Right atrium auricular region (tissue), 2 donors: ENCODE results near the gene IFNA10. TPM values are rescaled to one million over a fixed set of nuclear protein-coding genes. Genes with fewer than 3 reads are reported as not detected.
"Not testable (repeated sequence)": the region's sequence is repeated elsewhere in the genome, so short reads cannot be mapped to it uniquely, and the experiment has no call there.

Experiments used
- DNase-seq: peaks from one replicate; pipeline ENCODE4 v3.0.0-alpha.2; 2019; ENCODE audit warnings: low spot score
- H3K27ac ChIP-seq, 2 donors: fragments of 200-600 bp; sonication (generic); 1 replicate in 1 of 2; 2 replicates in 1 of 2; pipeline ENCODE4 v1.5.1; 2016 to 2019
- H3K27me3 ChIP-seq, 2 donors: fragments of 200-600 bp; sonication (generic); one replicate each; pipeline versions ENCODE4 v1.5.1 to v1.6.0; 2017 to 2019
- H3K36me3 ChIP-seq: fragments of 200-600 bp; sonication (generic); one replicate; pipeline ENCODE4 v1.5.1; 2016
- H3K4me1 ChIP-seq, 2 donors: fragments of 200-600 bp; sonication (generic); one replicate each; pipeline versions ENCODE4 v1.5.1 to v1.6.0; 2017 to 2019
- H3K4me3 ChIP-seq, 2 donors: fragments of 200-600 bp; sonication (generic); 1 replicate in 1 of 2; 2 replicates in 1 of 2; pipeline ENCODE4 v1.5.1; 2017 to 2019; ENCODE audit warnings: mild to moderate bottlenecking in 1 of 2, moderate library complexity in 1 of 2
- H3K9me3 ChIP-seq, 2 donors: fragments of 200-600 bp; sonication (generic); one replicate each; pipeline ENCODE4 v1.5.1; 2019
- CTCF ChIP-seq, 2 donors: fragments of 200-600 bp; sonication (generic); IDR thresholded peaks; one replicate each; pipeline ENCODE4 v1.5.1; 2019; ENCODE audit warnings: antibody characterized with exemption in 2 of 2
- total RNA-seq, 2 donors: library from RNA; depleted of rRNA; stranded (reverse); fragments of >200 nt; gene quantifications; one replicate each; pipeline ENCODE4 v1.1.0, GENCODE V29; 2016

Gene IFNA10
- total RNA-seq, 2 donors from 2014 or later = not detected

DNA sequence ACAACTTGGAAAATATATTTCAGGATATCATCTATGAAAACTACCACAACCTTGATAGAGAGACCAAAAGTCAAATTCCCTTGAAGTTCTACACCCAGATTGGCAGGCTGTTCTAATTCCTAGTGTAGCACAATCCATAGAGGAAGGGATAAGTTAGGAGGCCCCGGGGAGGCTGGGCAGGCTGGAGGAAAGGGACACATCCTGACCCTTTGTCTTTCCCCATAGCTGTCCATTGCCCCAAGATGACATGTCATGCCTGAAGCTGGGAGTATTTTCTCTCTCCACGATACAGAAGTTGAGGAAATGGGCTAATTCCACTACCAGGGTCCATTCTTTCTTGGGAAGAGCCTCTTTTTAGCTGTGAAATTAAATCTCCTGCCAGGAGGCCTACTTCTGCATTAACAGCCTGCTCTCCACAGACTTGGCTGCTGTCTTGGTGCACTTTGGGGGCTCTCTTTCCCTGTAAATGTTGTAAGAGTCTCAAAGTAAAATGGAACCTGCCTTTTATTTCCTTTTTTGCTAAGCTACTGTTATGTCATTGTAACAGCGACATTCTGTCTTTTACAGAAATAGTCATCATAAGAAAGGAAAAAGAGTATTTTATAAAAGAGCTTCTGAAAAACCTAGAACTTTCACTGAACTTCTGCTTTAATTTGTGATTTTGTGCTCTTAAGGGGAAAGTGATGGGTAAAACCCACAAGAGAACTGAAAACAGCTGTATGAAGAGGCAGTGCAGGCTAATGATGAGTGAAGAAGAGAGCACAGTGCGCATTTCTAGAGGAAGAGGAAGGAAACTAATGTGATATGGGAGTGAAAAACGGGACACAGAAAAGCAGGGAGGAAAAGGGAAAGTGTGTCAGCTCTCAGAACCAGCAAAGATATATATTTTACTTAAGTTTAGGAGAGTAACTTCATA is 6.7 kb upstream of the IFNA10 start:
- not testable (repeated sequence) for H3K9me3 ChIP-seq, H3K36me3 ChIP-seq, H3K27me3 ChIP-seq, H3K4me3 ChIP-seq, DNase-seq, H3K4me1 ChIP-seq, H3K27ac ChIP-seq
- TF ChIP-seq CTCF (IDR thresholded peaks at IDR 0.05) = peak in 1 of 2 donors; percentile 15

GRCh38 chr9:21212160-21212559 is 5.2 kb upstream of the IFNA10 start:
- not testable (repeated sequence) for DNase-seq, H3K9me3 ChIP-seq, H3K27me3 ChIP-seq, H3K4me1 ChIP-seq, H3K36me3 ChIP-seq, H3K4me3 ChIP-seq, H3K27ac ChIP-seq

GRCh38 chr9:21210782-21211181 is 3.8 kb upstream of the IFNA10 start:
- not testable (repeated sequence) for H3K4me1 ChIP-seq, H3K36me3 ChIP-seq, H3K27me3 ChIP-seq, DNase-seq, H3K4me3 ChIP-seq, H3K27ac ChIP-seq, H3K9me3 ChIP-seq

- TF ChIP-seq CTCF (IDR thresholded peaks at IDR 0.05) = no peak
- Histone ChIP-seq H3K36me3 (no peaks in the 10 kb centered on the region), H3K4me3 (no peak overlapping the region), H3K4me1 (no peaks in the 10 kb centered on the region), H3K27me3 (no peaks in the 10 kb centered on the region), H3K27ac (no peak overlapping the region), H3K9me3 (no peaks in the 10 kb centered on the region)
- DNase-seq = no peak
Observed at GRCh38 chr9:21210311-21210710, 3.4 kb upstream of the IFNA10 start.

DNA sequence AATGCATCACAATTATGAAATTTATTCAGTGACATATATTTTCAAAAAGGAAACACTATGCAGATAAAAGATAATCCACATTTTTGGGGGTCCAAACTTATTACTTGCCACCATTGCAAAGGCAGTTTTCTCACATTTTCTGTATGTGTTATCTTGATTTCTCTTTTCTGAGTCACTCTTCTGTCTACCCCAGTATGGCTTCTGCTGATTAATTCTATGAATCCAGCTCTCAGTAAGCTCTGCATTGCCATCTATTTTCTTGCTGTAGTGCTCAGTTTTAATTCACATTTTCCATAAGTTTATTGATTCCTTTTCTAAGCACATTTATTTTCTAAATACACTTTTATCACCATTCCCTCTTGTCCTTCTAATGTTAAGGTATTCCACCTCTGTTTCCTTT is 1.7 kb downstream of the IFNA10 start:
- TF ChIP-seq CTCF (IDR thresholded peaks at IDR 0.05) = no peak
- H3K27me3 ChIP-seq = no peaks in the 10 kb centered on the region
- no peak for DNase-seq
- H3K4me1 ChIP-seq = no peaks in the 10 kb centered on the region
- H3K9me3 ChIP-seq = no peaks in the 10 kb centered on the region
- H3K4me3 ChIP-seq = no peak overlapping the region
- H3K36me3 ChIP-seq = no peaks in the 10 kb centered on the region
- no peak overlapping the region for H3K27ac ChIP-seq

GRCh38 chr9:21202105-21202504 is 4.8 kb downstream of the IFNA10 start, which contains the start of gene IFNA7:
IFNA7 (minus strand) TSS chr9:21202205; CDS start chr9:21202165, 40 bp downstream.
- H3K9me3 ChIP-seq, H3K4me3 ChIP-seq, H3K27me3 ChIP-seq, H3K4me1 ChIP-seq, H3K36me3 ChIP-seq, H3K27ac ChIP-seq, DNase-seq: not testable (repeated sequence)

GRCh38 chr9:21194867-21195776 is 11.8 kb downstream of the IFNA10 start:
- peak; percentile 14 to 60 for TF ChIP-seq CTCF (IDR thresholded peaks at IDR 0.05)

DNA sequence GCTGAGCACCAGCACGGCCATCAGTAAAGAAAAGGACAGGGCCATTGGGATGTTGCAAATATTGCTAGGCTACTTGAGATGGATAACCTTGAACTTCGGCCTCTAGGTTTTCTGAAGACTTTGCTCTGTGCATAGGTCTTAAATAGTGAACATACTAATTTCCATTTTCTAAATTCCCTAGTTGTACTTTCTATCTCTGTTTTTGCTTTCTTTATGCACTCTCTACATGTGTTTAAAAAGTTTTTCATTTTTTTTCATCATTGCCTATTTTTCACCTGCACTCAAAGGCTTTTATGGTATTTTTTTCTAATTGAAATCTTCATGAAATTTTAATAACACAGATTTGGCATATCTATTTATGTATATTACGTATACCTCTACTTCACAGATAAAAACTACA is 19.5 kb downstream of the IFNA10 start, which contains the start of gene IFNA4:
Gene IFNA4 (minus strand): TSS at position 101 of the 400 bp plus-strand sequence. CDS start 56 bp downstream, at position 45.
- H3K4me1 ChIP-seq, H3K9me3 ChIP-seq, H3K4me3 ChIP-seq, H3K27me3 ChIP-seq, H3K27ac ChIP-seq, H3K36me3 ChIP-seq, DNase-seq: not testable (repeated sequence)

More at GRCh38 chr9:21194867-21195776, 11.8 kb downstream of the IFNA10 start:
- not testable (repeated sequence) for H3K4me1 ChIP-seq, H3K27me3 ChIP-seq, H3K4me3 ChIP-seq, DNase-seq, H3K9me3 ChIP-seq, H3K27ac ChIP-seq, H3K36me3 ChIP-seq
